Omental fat pad (tissue), 4 donors: ENCODE results near the gene LEMD1. TPM values are rescaled to one million over a fixed set of nuclear protein-coding genes. Genes with fewer than 3 reads are reported as not detected.
"Not testable (repeated sequence)": the region's sequence is repeated elsewhere in the genome, so short reads cannot be mapped to it uniquely, and the experiment has no call there.

Source experiments
- ATAC-seq: fragments of 150-250 bp; one replicate; pipeline ENCODE4 v1.9.1; 2016; ENCODE audit warnings: mild to moderate bottlenecking, moderate library complexity; ENCODE audit not compliant: low FRiP score
- DNase-seq: peaks from one replicate; pipeline ENCODE4 v3.0.0-alpha.2; 2019; ENCODE audit warnings: low spot score
- CTCF ChIP-seq, 3 donors: fragments of 450-650 bp; IDR thresholded peaks; one replicate each; pipeline ENCODE4 v1.5.1; 2016 to 2017; ENCODE audit warnings: antibody characterized with exemption in 3 of 3, mild to moderate bottlenecking in 3 of 3, moderate library complexity in 2 of 3
- total RNA-seq, 4 donors: library from RNA; depleted of rRNA; stranded (reverse); fragments of >200 nt; gene quantifications; one replicate each; pipeline ENCODE4 v1.1.0, GENCODE V29; 2016

LEMD1 gene
- total RNA-seq, 4 donors from 2014 or later: 1.7 TPM; not detected in 3

GRCh38 chr1:205392650-205393049 is 29.2 kb downstream of the LEMD1 start:
- DNase-seq: no peak
- ATAC-seq: no peak
- TF ChIP-seq CTCF (IDR thresholded peaks at IDR 0.05): no peak

- ATAC-seq (no peak), DNase-seq (no peak)
- no peak for TF ChIP-seq CTCF (IDR thresholded peaks at IDR 0.05)
Observed at GRCh38 chr1:205391386-205391785, 30.5 kb downstream of the LEMD1 start.

GRCh38 chr1:205387845-205388244 is 34.0 kb downstream of the LEMD1 start:
- TF ChIP-seq CTCF (IDR thresholded peaks at IDR 0.05): no peak
- ATAC-seq: no peak
- no peak for DNase-seq

GRCh38 chr1:205382990-205383389 is 38.9 kb downstream of the LEMD1 start:
- ATAC-seq, DNase-seq: not testable (repeated sequence)

- TF ChIP-seq CTCF (IDR thresholded peaks at IDR 0.05): no peak
- ATAC-seq (no peak), DNase-seq (no peak)
Observed at GRCh38 chr1:205382561-205382960, 39.3 kb downstream of the LEMD1 start.

- TF ChIP-seq CTCF (IDR thresholded peaks at IDR 0.05): no peak
- ATAC-seq (no peak), DNase-seq (no peak)
Observed at GRCh38 chr1:205381305-205381704, 40.6 kb downstream of the LEMD1 start.

GRCh38 chr1:205380882-205381281 is 41.0 kb downstream of the LEMD1 start:
- ATAC-seq: no peak
- no peak for TF ChIP-seq CTCF (IDR thresholded peaks at IDR 0.05)
- DNase-seq: no peak

- no peak for TF ChIP-seq CTCF (IDR thresholded peaks at IDR 0.05)
- DNase-seq: no peak
- no peak for ATAC-seq
Observed at GRCh38 chr1:205379056-205379455, 42.8 kb downstream of the LEMD1 start.
